Heart right ventricle (tissue), 16 donors: ENCODE results near the gene POC1B. TPM values are rescaled to one million over a fixed set of nuclear protein-coding genes. Genes with fewer than 3 reads are reported as not detected.

ENCODE experiments used
- ATAC-seq, 8 donors: fragments of 200-7000 bp; cut with Tn5 transposase; one replicate each; pipeline ENCODE4 v1.9.1; 2020; ENCODE audit warnings: mild to moderate bottlenecking in 8 of 8, moderate library complexity in 8 of 8, moderate number of reproducible peaks in 1 of 8
- DNase-seq, 2 donors: peaks; one replicate each; pipeline ENCODE4 v3.0.0-alpha.2; 2020
- H3K27ac ChIP-seq, 10 donors: fragments of 200-600 bp; sonication (generic) in 2 of 10; one replicate each; pipeline versions ENCODE4 v1.5.0 to v1.8.0; 2020 to 2022; ENCODE audit warnings: mild to moderate bottlenecking in 3 of 10
- H3K27me3 ChIP-seq, 7 donors: fragments of 200-600 bp; one replicate each; pipeline ENCODE4 v1.8.0; 2021 to 2022; ENCODE audit warnings: mild to moderate bottlenecking in 2 of 7
- H3K36me3 ChIP-seq, 9 donors: fragments of 200-600 bp; sonication (generic) in 1 of 9; one replicate each; pipeline versions ENCODE4 v1.5.0 to v1.8.0; 2020 to 2022; ENCODE audit warnings: mild to moderate bottlenecking in 2 of 9
- H3K4me1 ChIP-seq, 9 donors: fragments of 200-600 bp; sonication (generic) in 1 of 9; one replicate each; pipeline versions ENCODE4 v1.5.0 to v1.8.0; 2020 to 2022; ENCODE audit warnings: mild to moderate bottlenecking in 4 of 9
- H3K4me3 ChIP-seq, 10 donors: fragments of 200-600 bp; sonication (generic) in 2 of 10; one replicate each; pipeline versions ENCODE4 v1.5.0 to v1.8.0; 2020 to 2022; ENCODE audit warnings: mild to moderate bottlenecking in 7 of 10, moderate library complexity in 2 of 10
- H3K9me3 ChIP-seq, 11 donors: fragments of 200-600 bp in 10 of 11; sonication (generic) in 2 of 11; one replicate each; pipeline versions ENCODE4 v1.5.0 to v1.8.0; 2013 to 2022; ENCODE audit warnings: mild to moderate bottlenecking in 2 of 11, control low read depth in 1 of 11, moderate library complexity in 1 of 11
- CTCF ChIP-seq, 9 donors: fragments of 200-600 bp; sonication (generic) in 2 of 9; IDR thresholded peaks; one replicate each; pipeline versions ENCODE4 v1.5.0 to v1.8.0; 2021 to 2022; ENCODE audit warnings: antibody characterized with exemption in 9 of 9, mild to moderate bottlenecking in 5 of 9, moderate library complexity in 1 of 9
- WGBS, 2 donors: extraction: QIAGEN DNeasy Blood & Tissue Kit; methylation state at CpG; one replicate each; pipeline ENCODE4 v1.1.7; 2013; ENCODE audit warnings: inconsistent platforms in 1 of 2; 5-methylcytosine and 5-hydroxymethylcytosine counted together
- intact Hi-C, 10 donors: fragments of 100-400 bp; cut with DNase I; formaldehyde crosslinking; loops; one replicate each; pipeline versions ENCODE4 v1.11.1 to v1.14.2; 2022
- polyA plus RNA-seq, 2 donors: library from polyadenylated mRNA; stranded (reverse); fragments of 200-250 nt; gene quantifications; one replicate each; pipeline ENCODE4 v1.2.3, GENCODE V29; 2013
- total RNA-seq, 10 donors: library from RNA; stranded (reverse); fragmentation: NEBNext Ultra II Directional in 3 of 10; extraction: Animal tissue kit (Norgen Biotek cat#: 25700) in 3 of 10; gene quantifications; one replicate each; pipeline versions ENCODE4 v1.2.1 to v1.2.4, GENCODE V29; 2021 to 2023
- donor health status: Arrhythmogenic right ventricular cardiomyopathy.
- donor health status: ischemic (EF 13 %, LVEDD 7.1; RV severe dilation, severe dysfunction).
- donor health status: healthy with polysubstance abuse.
- donor health status: DM: no; HTN: yes; CAD: no.
- donor health status: DM: no; HTN: no; CAD: no.
- donor health status: ischemic (EF 25% LVEDD 6.9; RV normal size, moderate dysfunction).
- donor health status: ischemic (EF 25% LVEDD 5.7; RV mildly dilated, moderate dysfunction).
- donor health status: healthy.
- donor health status: DM: yes; HTN: yes; CAD: no.
- donor health status: Ischemic cardiomyopathy.
- donor health status: ischemic (EF 35%, LVEDD 5.7; RV mildly dilated, moderate dysfunction).
- donor health status: nonischemic (EF 11% LVEDD 7.7; RV severe dilation, severe dysfunction).
- donor health status: DM: yes; HTN: yes; CAD: no.
- donor health status: PGD.
- donor health status: ischemic (EF 29% LVEDD 5.4; RV normal size, mild dysfunction).
- donor health status: nonischemic (EF 23%, LVEDD 6.1; RV moderate dilation, normal function).

Gene POC1B
- total and polyA plus RNA-seq, 12 donors: 4.8 to 10.4 (median 8.0) TPM

- DNase-seq (peak; percentile 49 to 64), ATAC-seq (peak; percentile 62 to 96 (median 87))
- Histone ChIP-seq H3K4me1 (peaks cover 0 to 30% (median 21%) of the 10 kb centered on the region in 9 donors), H3K27ac (peak overlapping the region in 4 of 10 donors; percentile 5 to 66 (median 24)), H3K4me3 (no peak overlapping the region), H3K36me3 (no peaks in the 10 kb centered on the region), H3K9me3 (no peaks in the 10 kb centered on the region), H3K27me3 (no peaks in the 10 kb centered on the region)
- intact Hi-C loops: loop anchor here in 9 of 10 donors (5.0 to 10.0 kb wide), 9 partner anchors 160 to 1390 kb away; partner anchors contain the start of gene ATP2B1 (in 4 of the 9)
- no peak for TF ChIP-seq CTCF (IDR thresholded peaks at IDR 0.05)
- 28 to 34% methylated on average over 6 of the region's 6 CpGs for WGBS, 2 donors
These were observed 18.9 kb upstream of the POC1B start for GRCh38 chr12:89544681-89545184.

- Histone ChIP-seq H3K4me3 (no peak overlapping the region), H3K9me3 (no peaks in the 10 kb centered on the region), H3K27me3 (no peaks in the 10 kb centered on the region), H3K27ac (peak overlapping the region in 1 of 10 donors; percentile 66), H3K4me1 (peaks cover 0 to 30% (median 21%) of the 10 kb centered on the region in 9 donors), H3K36me3 (no peaks in the 10 kb centered on the region)
- no peak for TF ChIP-seq CTCF (IDR thresholded peaks at IDR 0.05)
- no peak for DNase-seq
- WGBS, 2 donors: 78 to 88% methylated on average over 1 of the region's 1 CpG
- ATAC-seq: no peak
- intact Hi-C loops: loop anchor here in 9 of 10 donors (5.0 to 10.0 kb wide), 9 partner anchors 161 to 1391 kb away; partner anchors contain the start of gene ATP2B1 (in 4 of the 9)
These were observed 18.2 kb upstream of the POC1B start for GRCh38 chr12:89544022-89544421.

DNA sequence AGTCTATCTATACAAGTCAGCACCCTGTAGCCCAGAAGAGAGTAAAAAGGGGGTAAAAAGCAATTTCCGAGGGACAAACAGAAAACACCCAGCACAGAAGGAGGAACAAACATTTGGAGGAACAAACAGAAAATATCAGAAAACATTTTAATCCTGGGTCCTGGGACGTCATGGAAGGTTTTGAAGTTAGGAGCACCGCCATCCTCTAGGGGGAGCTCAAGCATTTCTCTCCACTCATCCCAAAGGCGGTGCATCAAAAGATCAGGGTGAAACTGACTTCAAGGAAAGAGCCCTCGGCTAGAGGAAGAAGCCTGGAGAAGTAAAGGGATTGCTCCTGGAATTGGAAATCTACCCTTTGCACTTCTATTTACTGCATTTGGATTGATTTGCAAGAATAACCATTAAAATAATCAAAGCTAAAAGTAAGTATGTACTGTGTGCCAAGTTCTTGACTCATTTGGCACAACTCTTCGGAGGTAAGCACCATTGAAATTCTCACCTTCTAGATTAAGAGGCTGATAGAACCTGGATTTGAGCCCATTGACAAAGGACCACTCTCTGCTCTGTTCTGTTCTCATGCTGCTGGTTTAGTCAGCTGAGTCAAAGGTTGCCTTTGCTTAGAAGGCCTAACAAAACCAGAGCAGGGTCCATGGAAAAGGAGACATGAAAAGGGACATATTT is 17.2 kb upstream of the POC1B start:
- WGBS, 2 donors: 9 to 12% methylated on average over 6 of the region's 6 CpGs
- ATAC-seq (peak; percentile 56 to 86 (median 74)), DNase-seq (peak in 1 of 2 donors; percentile 74)

More for the DNA sequence above, 17.2 kb upstream of the POC1B start:
- Histone ChIP-seq H3K27ac (no peak overlapping the region), H3K27me3 (no peaks in the 10 kb centered on the region), H3K36me3 (no peaks in the 10 kb centered on the region), H3K9me3 (no peaks in the 10 kb centered on the region), H3K4me3 (no peak overlapping the region), H3K4me1 (peaks cover 0 to 30% (median 21%) of the 10 kb centered on the region in 9 donors)
- intact Hi-C loops: loop anchor here in 9 of 10 donors (5.0 to 10.0 kb wide), 9 partner anchors 162 to 1392 kb away; partner anchors contain the start of gene ATP2B1 (in 4 of the 9)
- peak; percentile 72 to 96 (median 91) for TF ChIP-seq CTCF (IDR thresholded peaks at IDR 0.05)
